Endothelial cell of umbilical vein (primary cell): ENCODE measurements around the gene ADGRD2. TPM values are rescaled to one million over a fixed set of nuclear protein-coding genes. Genes with fewer than 3 reads are reported as not detected.

Source experiments
- BruUV-seq: library from RNA; stranded (reverse); fragments of 400-500 nt; replicated peaks from 2 replicates; lab custom pipeline; 2021; lab: Mats Ljungman, UMichigan
- CTCF ChIA-PET: fragments of 300-600, 350-600 bp; sonication (Branson Sonifier 250); formaldehyde crosslinking; loops from one replicate; lab custom pipeline; 2021; ENCODE audit warnings: antibody characterized with exemption, inconsistent platforms; lab: Charles Lee
- POLR2A ChIA-PET: fragments of 300-600, 350-600 bp; sonication (Branson Sonifier 250); formaldehyde crosslinking; loops from one replicate; lab custom pipeline; 2021; ENCODE audit warnings: antibody characterized with exemption, inconsistent platforms; lab: Charles Lee
- DNase-seq: peaks from one replicate; pipeline ENCODE4 v3.0.0-alpha.2; 2011; ENCODE audit warnings: low read depth, low spot score
- FAIRE-seq: peaks from 2 replicates; lab custom pipeline; 2011; peaks lifted over from hg19 to GRCh38; lab: Jason Lieb, UNC
- H2AFZ ChIP-seq: 2 replicates; pipeline ENCODE4 v1.6.0; 2012; ENCODE audit warnings: low read depth, low read length, control low read depth, inconsistent platforms
- H3K27ac ChIP-seq: 2 replicates; pipeline ENCODE4 v1.5.1; 2011; ENCODE audit warnings: low read depth, mild to moderate bottlenecking, control low read depth, low read length, moderate library complexity; ENCODE audit not compliant: insufficient read depth
- H3K27me3 ChIP-seq, 2 experiments: 2 replicates each; pipeline versions ENCODE4 v1.6.0 to v1.6.1; 2011; ENCODE audit warnings: low read length in 2 of 2, mixed read lengths in 1 of 2; ENCODE audit not compliant: control insufficient read depth in 2 of 2, insufficient read depth in 2 of 2
- H3K36me3 ChIP-seq, 2 experiments: 2 replicates in 1 of 2; 3 replicates in 1 of 2; pipeline ENCODE4 v1.5.1; 2011; ENCODE audit warnings: low read length in 2 of 2, mild to moderate bottlenecking in 1 of 2, moderate library complexity in 1 of 2; ENCODE audit not compliant: control insufficient read depth in 2 of 2, insufficient read depth in 2 of 2; ENCODE audit errors: extremely low read depth in 1 of 2
- H3K4me1 ChIP-seq: 3 replicates; pipeline ENCODE4 v1.5.1; 2011; ENCODE audit warnings: mild to moderate bottlenecking, low read length; ENCODE audit not compliant: control insufficient read depth, insufficient read depth; ENCODE audit errors: extremely low read depth
- H3K4me2 ChIP-seq: 2 replicates; pipeline ENCODE4 v1.6.1; 2011; ENCODE audit warnings: low read length, control low read depth, mixed read lengths; ENCODE audit not compliant: insufficient read depth
- H3K4me3 ChIP-seq, 3 experiments: fragments of 200-600 bp in 1 of 3; sonication (generic), shearing (Covaris generic) in 1 of 3; replicated peaks in 1 of 3; 2 replicates each; pipeline ENCODE4 v1.5.1; 2011 to 2016; ENCODE audit warnings: control low read depth in 3 of 3, low read length in 3 of 3, mild to moderate bottlenecking in 2 of 3, inconsistent platforms in 1 of 3, low read depth in 1 of 3, moderate library complexity in 1 of 3; ENCODE audit not compliant: insufficient read depth in 1 of 3
- H3K79me2 ChIP-seq: 2 replicates; pipeline ENCODE4 v1.6.0; 2012; ENCODE audit warnings: low read length, inconsistent platforms; ENCODE audit not compliant: control insufficient read depth, insufficient read depth
- H3K9ac ChIP-seq: replicated peaks from 2 replicates; pipeline ENCODE3; 2011; ENCODE audit warnings: low read length, control low read depth; ENCODE audit not compliant: insufficient read depth; ENCODE audit errors: extremely low read depth
- H3K9me1 ChIP-seq: replicated peaks from 3 replicates; pipeline ENCODE4 v1.6.0; 2011; ENCODE audit warnings: mild to moderate bottlenecking, low read length; ENCODE audit not compliant: control insufficient read depth, insufficient read depth; ENCODE audit errors: extremely low read depth
- H3K9me3 ChIP-seq: replicated peaks from 2 replicates; pipeline ENCODE4 v1.5.1; 2012; ENCODE audit warnings: low read length, inconsistent platforms; ENCODE audit not compliant: control insufficient read depth, insufficient read depth
- H4K20me1 ChIP-seq: replicated peaks from 2 replicates; pipeline ENCODE3; 2011; ENCODE audit warnings: mild to moderate bottlenecking, low read length; ENCODE audit not compliant: control insufficient read depth, insufficient read depth; ENCODE audit errors: extremely low read depth
- EZH2 ChIP-seq: IDR thresholded peaks from 2 replicates; pipeline ENCODE4 v1.6.1; 2012; ENCODE audit warnings: borderline replicate concordance, low read depth, mild to moderate bottlenecking, moderate library complexity, low read length, inconsistent platforms; ENCODE audit not compliant: severe bottlenecking
- FOS ChIP-seq: IDR thresholded peaks from 2 replicates; pipeline ENCODE4 v1.6.1; 2011; ENCODE audit warnings: mild to moderate bottlenecking, low read length, moderate library complexity, borderline replicate concordance; ENCODE audit not compliant: insufficient read depth
- GATA2 ChIP-seq: IDR thresholded peaks from 2 replicates; pipeline ENCODE4 v1.7.0; 2011; ENCODE audit warnings: low read depth, mild to moderate bottlenecking, moderate library complexity, mixed read lengths, low read length; ENCODE audit not compliant: insufficient read length, insufficient read depth
- JUN ChIP-seq: IDR thresholded peaks from 2 replicates; pipeline ENCODE4 v1.6.1; 2011; ENCODE audit warnings: borderline replicate concordance, low read depth; ENCODE audit not compliant: insufficient read length, insufficient read depth
- MAX ChIP-seq: IDR thresholded peaks from 2 replicates; pipeline ENCODE4 v1.6.1; 2011; ENCODE audit not compliant: insufficient read depth, insufficient read length
- MYC ChIP-seq: IDR thresholded peaks from one replicate; pipeline ENCODE4 v1.6.1; 2011; ENCODE audit warnings: mild to moderate bottlenecking, low read depth, low read length
- POLR2A ChIP-seq: IDR thresholded peaks from 2 replicates; pipeline ENCODE4 v1.6.1; 2012; ENCODE audit warnings: low read depth, mild to moderate bottlenecking, control low read depth, low read length
- POLR2AphosphoS5 ChIP-seq: IDR thresholded peaks from 2 replicates; pipeline ENCODE4 v1.6.1; 2012; ENCODE audit warnings: low read depth, mild to moderate bottlenecking, control low read depth, low read length, moderate library complexity; ENCODE audit not compliant: insufficient read depth
- dilution Hi-C: fragments of 300-500 bp; cut with MboI; formaldehyde crosslinking; loops from one replicate; pipeline ENCODE4 v1.15.0; 2019; ENCODE audit warnings: low sequenced_read_pairs; ENCODE audit not compliant: extremely low pct_ligation_motif_present
- intact Hi-C: fragments of 100-400 bp; cut with micrococcal nuclease; formaldehyde crosslinking; loops from one replicate; pipeline ENCODE4 v1.10.0; 2022
- polyA plus RNA-seq, 4 experiments: library from polyadenylated mRNA; depleted of rRNA in 3 of 4; stranded (reverse) in 3 of 4; unstranded in 1 of 4; fragments of >200 nt; gene quantifications; 2 replicates each; pipeline versions ENCODE4 v1.2.1 to v1.2.3, GENCODE V29; 2011 to 2012; ENCODE audit warnings: missing spikeins in 1 of 4
- total RNA-seq: library from RNA; stranded (reverse); gene quantifications from 2 replicates; pipeline ENCODE4 v1.2.3, GENCODE V29; 2021
- TF ChIP-seq, protein P1 (sequence below), 2 donors: IDR thresholded peaks; 1 replicate in 1 of 2; 2 replicates in 1 of 2; pipeline ENCODE4 v1.5.1; 2011; ENCODE audit warnings: low read length in 2 of 2, mild to moderate bottlenecking in 2 of 2, moderate library complexity in 2 of 2, control low read depth in 1 of 2, inconsistent platforms in 1 of 2, low read depth in 1 of 2; ENCODE audit not compliant: insufficient read depth in 1 of 2; ENCODE audit errors: extremely low read depth in 1 of 2

Gene ADGRD2
- total and polyA plus RNA-seq, 2 donors (not counting 3 experiments of a cell fraction or from before 2014, with no cell fraction given) = not detected

DNA sequence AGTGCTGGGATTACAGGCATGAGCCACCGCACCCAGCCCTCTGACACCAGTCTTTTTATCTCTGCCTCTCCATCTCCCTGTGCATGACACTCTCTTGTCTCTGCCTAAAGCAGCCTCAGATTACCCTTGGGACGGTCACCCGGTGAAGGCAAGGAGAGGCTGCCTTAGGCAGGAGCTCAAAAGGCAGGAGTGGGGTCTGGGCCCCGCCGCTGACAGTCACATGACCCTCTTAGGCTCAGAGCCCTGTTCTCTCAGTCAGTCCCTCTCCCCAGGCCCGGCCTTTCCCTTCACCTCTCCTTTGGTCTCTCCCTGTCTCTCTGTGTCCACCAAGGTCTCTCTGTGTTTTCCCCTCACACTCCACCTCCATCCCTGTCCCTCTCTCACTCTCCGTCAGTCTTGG lies 22.5 kb downstream of the ADGRD2 start:
- no peak overlapping the region for H3K4me2 ChIP-seq
- BruUV-seq = no TSS peak
- no peak overlapping the region for H3K27ac ChIP-seq
- H3K36me3 ChIP-seq = no peaks in the 10 kb centered on the region
- ChIA-PET CTCF (no interaction called here), POLR2A (no interaction called here)
- intact Hi-C loops = no loop called here
- no peak overlapping the region for H2AFZ ChIP-seq
- dilution Hi-C loops = no loop called here
- H3K9me1 ChIP-seq = no peaks in the 10 kb centered on the region
- peaks cover 5 to 8% of the 10 kb centered on the region in 2 experiments for H3K27me3 ChIP-seq
- H3K9ac ChIP-seq = no peak overlapping the region
- H3K9me3 ChIP-seq = no peaks in the 10 kb centered on the region
- FAIRE-seq (no peak), DNase-seq (no peak)
- H3K79me2 ChIP-seq = no peaks in the 10 kb centered on the region
- no peak for TF ChIP-seq POLR2AphosphoS5
- no peak for TF ChIP-seq JUN
- TF ChIP-seq MAX = no peak
- no peak for TF ChIP-seq FOS
- TF ChIP-seq, protein P1, sequence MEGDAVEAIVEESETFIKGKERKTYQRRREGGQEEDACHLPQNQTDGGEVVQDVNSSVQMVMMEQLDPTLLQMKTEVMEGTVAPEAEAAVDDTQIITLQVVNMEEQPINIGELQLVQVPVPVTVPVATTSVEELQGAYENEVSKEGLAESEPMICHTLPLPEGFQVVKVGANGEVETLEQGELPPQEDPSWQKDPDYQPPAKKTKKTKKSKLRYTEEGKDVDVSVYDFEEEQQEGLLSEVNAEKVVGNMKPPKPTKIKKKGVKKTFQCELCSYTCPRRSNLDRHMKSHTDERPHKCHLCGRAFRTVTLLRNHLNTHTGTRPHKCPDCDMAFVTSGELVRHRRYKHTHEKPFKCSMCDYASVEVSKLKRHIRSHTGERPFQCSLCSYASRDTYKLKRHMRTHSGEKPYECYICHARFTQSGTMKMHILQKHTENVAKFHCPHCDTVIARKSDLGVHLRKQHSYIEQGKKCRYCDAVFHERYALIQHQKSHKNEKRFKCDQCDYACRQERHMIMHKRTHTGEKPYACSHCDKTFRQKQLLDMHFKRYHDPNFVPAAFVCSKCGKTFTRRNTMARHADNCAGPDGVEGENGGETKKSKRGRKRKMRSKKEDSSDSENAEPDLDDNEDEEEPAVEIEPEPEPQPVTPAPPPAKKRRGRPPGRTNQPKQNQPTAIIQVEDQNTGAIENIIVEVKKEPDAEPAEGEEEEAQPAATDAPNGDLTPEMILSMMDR (IDR thresholded peaks at IDR 0.05; ENCODE audit: extremely low read depth in 1 of 2, insufficient read depth in 1 of 2, low read depth in 1 of 2, low read length in 2 of 2) = no peak
- no peak for TF ChIP-seq EZH2
- TF ChIP-seq POLR2A = no peak
- no peak for TF ChIP-seq MYC
- no peak for TF ChIP-seq GATA2
- no peaks in the 10 kb centered on the region for H4K20me1 ChIP-seq
- no peak overlapping the region for H3K4me3 ChIP-seq
- H3K4me1 ChIP-seq = no peaks in the 10 kb centered on the region
